Measurements from ENCODE around the gene DUSP23.

The DUSP23 gene

GRCh38 chr1:159786966-159787365, 6.2 kb downstream of the DUSP23 start:
- DNase-seq = no peak

GRCh38 chr1:159790237-159790917, 9.6 kb downstream of the DUSP23 start:
- peak; percentile 55 for DNase-seq

GRCh38 chr1:159791031-159791430, 10.3 kb downstream of the DUSP23 start:
- peak; percentile 77 for DNase-seq

DNA sequence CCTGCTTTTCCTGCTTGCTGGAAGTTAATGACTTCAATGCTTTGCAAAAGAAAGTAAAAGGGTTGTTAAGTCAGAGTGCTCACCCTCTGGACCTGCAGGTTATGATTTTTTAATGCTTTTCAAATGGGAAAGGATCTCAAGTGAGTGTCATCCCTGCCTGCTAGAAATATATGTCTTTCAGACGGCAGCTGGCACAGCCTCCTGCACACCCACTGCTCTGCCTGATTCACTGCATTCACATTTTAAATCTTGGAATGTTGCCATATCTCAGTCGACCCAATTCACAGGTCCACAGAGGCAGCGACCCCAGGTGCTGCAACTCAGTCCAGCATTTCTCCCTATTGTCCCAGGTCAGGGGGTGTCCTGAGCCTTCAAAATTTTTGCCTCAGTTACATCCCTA, 10.7 kb downstream of the DUSP23 start:
- DNase-seq = peak; percentile 20

DNA sequence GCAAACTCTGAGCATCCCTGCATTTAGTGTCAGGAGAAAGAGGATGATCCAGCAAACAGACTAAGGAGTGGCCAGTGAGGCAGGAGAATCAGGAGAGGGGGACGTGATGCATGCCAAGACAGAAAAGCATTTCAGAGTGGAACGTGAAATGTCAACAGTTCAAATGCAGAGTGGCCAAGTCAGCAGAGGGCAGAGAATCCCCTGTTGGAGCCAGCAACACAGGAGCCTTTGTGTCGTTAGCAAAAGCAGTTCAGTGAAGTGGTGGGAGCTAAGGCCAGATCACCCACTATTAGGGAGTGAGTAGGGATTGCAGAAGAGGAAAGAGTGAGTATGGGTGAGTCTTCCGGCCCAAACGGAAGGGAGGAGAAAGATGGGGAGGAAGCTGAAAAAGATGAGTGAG, 14.8 kb downstream of the DUSP23 start:
- DNase-seq = no peak

DNA sequence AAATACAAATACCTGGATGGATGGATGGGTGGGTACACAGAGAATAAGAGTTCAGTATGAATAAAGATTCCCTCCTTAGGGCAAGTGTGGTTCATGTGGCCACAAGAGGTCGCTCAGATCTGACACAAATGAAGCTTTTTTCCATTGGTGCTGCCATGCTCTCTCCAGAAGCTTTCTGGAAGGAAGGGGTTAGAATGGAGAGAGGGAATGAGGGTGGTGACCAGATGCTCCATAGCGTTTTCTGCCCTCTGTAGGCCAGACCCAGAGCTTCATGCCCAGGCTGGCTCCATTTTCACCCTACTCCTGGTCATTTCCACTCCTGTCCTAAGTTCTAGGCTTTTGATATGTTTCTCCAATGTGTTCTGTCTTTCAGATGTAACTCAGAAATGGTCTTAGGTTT, 18.1 kb downstream of the DUSP23 start:
- peak; percentile 85 for DNase-seq

DNA sequence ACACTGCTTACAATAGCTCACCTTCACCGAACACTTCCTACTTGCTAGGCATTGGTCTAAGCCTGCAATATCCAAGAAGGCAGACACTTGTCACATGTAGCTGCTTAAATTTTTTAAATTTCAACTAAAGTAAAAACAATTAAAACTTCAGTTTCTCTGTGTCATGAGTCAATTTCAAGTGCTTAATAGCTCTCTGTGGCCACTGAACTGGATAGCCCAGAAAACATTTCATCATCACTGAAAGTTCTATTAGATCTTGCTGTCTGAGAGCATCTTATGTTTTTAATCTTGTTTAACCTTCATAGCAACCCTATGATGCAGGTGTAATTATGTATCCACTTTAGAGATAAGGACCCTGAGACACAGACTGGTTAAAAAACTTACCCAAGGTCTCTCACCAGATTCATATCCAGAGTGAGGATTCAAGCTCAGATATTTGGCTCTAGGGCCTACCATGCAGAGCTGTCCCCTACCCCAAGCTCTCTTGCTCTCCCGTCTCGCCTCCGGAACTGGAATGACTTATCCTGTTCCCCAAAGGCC, 18.8 kb downstream of the DUSP23 start:
- DNase-seq = no peak

DNA sequence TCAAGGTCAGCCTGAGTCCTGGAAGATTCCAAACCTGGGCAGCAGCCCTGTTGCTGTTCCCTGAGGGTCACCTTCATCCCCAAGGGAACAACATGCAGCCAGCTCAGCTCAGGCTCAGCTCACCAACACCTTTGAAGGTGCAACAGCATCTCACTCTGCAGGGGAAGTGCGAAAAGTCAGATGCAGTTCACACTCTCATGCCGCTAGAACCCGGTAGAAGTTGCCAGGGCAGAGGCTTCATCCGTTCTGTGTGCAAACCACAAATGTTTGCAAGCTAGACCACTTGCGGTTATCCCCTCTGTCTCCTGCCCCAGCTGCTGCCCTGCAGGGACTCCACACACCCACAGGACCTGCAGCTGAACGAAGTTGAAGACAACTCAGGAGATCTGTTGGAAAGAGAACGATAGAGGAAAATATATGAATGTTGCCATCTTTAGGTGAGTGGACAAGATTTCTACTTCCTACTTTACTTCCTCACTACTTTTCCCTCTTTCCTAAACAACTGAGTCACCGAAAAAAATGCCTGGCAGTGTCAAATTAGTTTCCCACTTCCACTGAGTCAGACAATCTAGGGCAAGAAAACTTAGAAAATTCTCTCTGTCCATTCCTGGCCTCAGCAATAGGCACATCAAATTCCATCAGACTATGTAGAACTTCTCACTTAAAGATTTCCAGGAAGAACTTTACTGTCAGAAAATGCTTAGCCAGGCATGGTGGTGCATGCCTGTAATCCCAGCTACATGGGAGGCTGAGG, 19.6 kb downstream of the DUSP23 start:
- DNase-seq = peak; percentile 81

DNA sequence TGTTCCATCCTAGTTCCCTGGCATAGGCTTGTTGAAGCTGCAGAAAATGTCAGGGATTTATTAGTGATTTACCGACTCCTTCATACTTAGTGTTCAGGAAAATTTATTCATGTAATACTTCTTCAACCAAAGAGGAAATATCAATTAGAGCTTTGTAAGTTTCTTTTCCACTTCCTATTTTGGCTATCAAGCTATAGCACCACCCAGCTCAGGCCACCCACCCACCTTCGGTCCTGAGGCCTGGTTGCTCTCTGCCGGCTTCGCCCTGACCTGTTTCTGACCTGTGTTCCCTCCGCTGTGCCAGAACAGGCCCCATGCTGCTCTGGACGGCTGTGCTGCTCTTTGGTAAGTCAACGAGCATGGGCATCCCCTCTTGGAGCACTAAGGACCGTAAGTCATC, 21.3 kb downstream of the DUSP23 start, which contains the start of gene FCRL6:
FCRL6 (plus strand) TSS at position 250 of the 400 bp plus-strand sequence; CDS start at position 315, 65 bp downstream.
- no peak for DNase-seq

DNA sequence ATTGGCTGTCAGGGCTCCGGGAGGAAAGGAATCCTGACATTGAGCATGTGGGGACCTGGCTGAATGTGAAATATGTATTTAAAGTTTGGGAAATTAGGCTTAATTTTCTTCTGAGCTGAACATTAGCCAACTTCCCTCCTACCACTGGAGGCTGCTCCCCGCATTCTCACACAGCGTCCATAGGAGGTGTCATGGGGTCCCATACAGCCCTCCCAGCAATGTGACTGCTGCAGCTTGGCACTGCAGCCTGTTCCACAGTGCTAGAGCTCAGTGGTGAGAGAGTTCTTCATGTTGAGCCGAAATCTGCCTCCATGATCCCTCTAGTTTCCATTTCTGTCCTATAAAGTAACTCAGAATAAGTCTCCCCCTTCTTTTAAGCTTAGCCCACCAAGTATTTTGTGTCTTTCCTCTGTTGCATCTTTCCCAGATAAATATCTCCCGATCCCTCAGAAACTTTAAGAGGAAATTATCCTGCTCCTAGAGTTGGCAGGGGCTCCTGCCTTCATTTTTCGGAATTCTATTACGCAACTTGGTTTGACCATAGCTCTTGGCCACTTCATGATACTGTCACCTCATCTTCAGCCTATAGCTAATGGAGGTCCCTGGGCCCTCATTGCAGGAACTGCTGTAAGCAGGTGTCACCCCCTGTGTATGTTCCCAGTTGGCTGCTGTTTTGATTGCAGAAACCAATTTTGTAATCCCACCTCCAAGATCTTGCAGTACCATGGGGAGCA, 23.4 kb downstream of the DUSP23 start:
- DNase-seq = peak; percentile 64

GRCh38 chr1:159804924-159805323, 24.2 kb downstream of the DUSP23 start:
- no peak for DNase-seq

GRCh38 chr1:159815926-159816325, 35.2 kb downstream of the DUSP23 start:
- no peak for DNase-seq

GRCh38 chr1:159817276-159818041, 36.7 kb downstream of the DUSP23 start:
- no peak for DNase-seq

GRCh38 chr1:159821171-159821867, 40.6 kb downstream of the DUSP23 start:
- peak; percentile 28 for DNase-seq

DNA sequence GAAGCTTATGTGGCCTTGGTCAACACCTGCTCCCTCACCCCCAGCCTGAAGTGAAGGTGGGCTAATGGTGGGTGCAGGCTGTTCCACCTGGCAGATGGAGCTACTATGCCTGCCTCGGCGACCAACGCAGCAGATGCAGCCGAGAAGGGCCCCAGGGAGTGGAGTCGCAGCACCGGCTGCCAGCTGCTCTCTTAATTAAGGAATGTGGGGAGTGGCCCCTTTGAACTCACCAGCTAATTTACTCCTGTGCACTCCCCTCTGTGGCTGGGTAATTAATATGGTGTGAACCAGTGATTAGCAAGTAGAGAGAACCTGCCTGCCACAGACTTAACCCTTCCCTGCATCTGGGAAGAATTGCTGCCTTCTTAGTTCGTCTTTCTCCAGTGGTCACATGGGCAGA, 42.6 kb downstream of the DUSP23 start:
- no peak for DNase-seq

DNA sequence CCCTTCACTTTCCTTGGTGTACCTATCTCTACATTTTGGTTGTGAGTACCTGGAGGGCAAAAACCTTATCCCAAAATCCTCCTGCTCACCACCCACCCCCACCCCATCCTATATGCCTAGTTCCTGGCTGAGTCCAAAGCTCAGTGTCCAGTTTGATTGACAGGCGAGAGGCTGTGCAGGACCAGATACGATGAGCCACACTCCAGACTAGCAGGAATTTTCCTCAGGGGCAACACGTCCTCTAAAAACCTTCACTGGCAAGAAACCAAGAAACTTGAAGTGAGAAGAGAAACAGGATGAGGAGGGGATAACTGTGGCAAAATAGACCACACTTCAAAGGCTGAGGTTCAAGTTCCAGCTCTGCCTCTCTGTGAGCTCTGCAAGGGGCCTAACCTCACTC, 44.8 kb downstream of the DUSP23 start:
- no peak for DNase-seq

DNA sequence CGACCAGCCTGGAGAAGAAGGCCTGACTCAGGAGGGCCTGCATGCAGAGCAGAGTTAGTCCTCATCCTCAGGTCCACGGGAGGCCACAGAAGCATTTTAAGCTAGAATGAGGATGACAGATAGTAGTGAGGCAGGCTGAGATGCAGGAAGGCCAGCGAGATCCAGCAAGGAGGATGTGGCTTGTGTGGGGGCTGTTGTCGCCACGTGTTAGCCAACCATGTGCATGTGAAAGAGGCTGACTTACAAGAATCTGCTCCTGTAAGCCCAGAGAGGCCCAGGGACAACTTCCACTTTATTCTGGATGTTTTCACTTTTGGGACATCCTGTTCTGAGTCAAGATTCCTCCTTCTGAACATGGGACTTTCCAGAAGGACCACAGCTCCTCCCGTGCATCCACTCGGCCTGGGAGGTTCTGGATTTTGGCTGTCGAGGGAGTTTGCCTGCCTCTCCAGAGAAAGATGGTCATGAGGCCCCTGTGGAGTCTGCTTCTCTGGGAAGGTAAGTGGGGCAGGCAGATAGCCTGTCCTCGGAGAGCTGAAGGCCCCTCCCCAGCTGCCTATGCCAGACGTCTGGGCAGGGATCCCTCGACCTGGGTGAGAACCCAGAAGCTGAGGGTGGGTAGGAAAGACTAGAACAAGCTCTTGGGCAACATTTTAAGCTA, 45.8 kb downstream of the DUSP23 start, which contains the start of gene SLAMF8:
SLAMF8 (plus strand) TSS at position 433 of the 661 bp plus-strand sequence; CDS start at position 459, 26 bp downstream.
- peak; percentile 58 for DNase-seq

DNA sequence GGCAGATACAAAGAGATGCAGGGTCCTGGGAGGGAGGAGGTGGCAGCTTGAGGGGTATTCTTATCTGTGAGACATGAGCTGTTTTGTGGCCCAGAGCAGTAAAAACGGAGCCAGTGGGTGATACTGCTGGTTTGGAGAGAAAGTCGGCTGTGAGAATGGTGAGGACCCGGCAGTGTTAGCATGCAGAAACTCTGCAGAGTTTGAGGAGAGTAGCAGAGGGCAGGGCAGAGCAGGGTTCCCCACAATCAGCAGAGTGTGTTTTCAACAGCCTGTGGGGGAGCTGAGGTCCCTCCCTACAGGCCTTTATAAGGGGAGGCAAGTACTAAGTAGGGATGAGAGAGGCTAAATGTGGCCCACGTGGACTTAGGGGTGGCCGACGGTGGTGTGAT, 46.3 kb downstream of the DUSP23 start:
- peak; percentile 38 for DNase-seq

DNA sequence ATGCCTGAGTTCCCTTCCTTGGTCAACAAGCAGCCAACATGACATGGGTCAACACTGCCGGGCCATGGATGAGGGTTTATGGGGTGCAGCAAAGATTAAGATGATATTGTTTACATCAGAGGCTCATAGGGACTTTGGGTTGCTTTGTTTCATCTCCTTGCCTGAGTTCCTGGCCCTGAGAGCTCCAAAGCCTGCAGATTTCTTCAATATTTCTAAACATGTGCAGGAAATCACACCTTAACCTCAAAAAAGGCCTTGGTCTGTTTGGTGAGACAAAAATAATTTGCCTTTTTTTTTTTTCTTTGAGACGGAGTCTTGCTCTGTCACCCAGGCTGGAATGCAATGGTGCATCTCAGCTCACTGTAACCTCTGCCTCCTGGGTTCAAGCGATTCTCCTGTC, 46.8 kb downstream of the DUSP23 start:
- no peak for DNase-seq

DNA sequence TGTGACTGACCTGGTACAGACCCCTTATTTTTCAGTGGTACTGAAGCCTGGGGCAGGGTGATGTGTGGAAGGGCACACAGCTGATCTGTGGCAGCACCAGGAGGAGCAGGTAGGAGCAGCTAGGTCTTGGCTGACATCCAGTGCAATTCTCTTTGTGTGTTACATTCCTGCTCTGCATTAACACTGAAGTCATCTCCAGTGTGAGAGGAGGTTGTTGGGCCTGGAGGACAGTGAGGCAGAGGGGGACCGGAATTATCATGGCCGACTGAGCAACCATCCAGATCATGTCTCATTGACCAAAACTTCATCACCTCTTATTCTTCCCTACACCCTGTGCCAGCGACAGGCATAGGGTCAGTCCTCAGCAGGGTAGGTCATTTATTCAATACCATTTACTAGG, 47.4 kb downstream of the DUSP23 start:
- no peak for DNase-seq

DNA sequence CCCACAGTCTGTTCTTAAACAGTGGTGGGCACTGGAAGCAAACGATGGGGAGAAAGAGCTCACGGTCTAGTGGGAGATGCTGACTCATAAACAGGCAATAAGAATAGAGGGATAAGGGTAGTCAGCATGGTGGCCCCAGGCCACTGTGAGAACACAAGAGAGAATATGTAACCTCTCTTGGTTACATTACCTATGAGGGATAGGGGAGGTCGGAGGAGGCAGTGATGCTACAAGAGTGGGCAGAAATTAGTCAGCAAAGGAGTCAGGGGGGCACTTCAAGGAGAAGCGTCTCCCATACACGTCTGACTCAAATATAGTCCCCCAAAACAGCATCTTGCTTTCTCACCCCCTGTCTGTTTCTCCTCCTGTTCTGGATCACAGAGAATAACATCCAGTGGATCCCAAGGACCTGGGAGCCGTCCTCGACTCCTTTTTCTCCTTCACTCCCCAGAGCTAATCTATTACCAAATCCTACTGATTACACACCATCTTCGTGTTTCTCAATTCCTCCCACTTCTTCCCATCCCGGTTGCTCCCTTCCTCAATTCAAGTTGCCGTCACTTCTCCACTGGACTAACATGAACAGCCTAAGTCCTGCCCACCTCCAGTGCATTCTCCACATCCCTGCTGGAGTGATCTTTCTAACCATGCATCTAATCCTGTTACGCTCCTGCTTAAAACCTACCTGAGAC, 48.0 kb downstream of the DUSP23 start:
- DNase-seq = no peak
